GM19395 (cell line): ENCODE results near the gene MRPL14.
"Not testable (repeated sequence)": the region's sequence is repeated elsewhere in the genome, so short reads cannot be mapped to it uniquely, and the experiment has no call there.

ENCODE experiments used
- ATAC-seq: cut with Tn5 transposase; IDR thresholded peaks from one replicate; pipeline ENCODE4 v1.9.1; 2021; ENCODE audit warnings: mild to moderate bottlenecking, moderate library complexity; ENCODE audit not compliant: unreplicated experiment

Gene MRPL14

DNA sequence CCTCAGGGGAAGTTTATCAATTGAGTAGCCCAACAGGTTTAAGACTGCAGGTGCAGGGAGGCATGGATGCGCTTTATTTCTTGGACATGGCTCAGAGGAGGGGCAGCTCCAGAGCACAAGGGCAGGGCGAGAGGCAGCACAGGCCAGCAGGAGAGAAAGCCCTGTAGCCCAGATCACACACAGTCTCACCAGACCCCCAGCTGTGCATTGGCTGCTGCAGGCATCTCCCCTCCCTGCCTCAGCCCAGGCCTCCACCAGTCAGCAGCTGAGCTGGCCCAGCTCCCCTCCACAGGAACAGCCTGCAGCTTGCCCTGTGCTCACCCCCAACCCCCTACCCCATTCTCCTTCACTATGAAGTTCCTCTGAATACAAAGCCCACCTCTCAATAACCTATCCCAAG lies 24.7 kb downstream of the MRPL14 start:
- no peak for ATAC-seq

DNA sequence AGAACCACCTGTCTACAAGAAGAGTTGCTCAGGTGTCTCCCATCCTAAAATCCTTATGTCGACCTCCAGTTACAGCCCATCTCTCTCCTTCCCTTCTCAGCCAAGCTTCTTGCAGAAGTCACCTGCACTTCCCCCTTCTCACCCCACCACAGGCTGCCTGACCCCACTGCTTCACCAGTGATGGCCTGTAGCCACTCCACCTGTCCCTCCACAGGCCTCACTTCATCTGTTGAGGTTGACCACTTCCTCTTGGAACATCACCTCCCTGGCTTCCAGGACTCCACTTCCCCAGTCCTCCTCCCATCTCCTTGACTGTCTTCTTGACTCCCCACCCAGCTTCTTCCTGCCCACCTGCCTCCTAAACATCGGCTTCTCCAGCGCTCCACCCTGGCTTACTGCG lies 25.4 kb downstream of the MRPL14 start:
- no peak for ATAC-seq

DNA sequence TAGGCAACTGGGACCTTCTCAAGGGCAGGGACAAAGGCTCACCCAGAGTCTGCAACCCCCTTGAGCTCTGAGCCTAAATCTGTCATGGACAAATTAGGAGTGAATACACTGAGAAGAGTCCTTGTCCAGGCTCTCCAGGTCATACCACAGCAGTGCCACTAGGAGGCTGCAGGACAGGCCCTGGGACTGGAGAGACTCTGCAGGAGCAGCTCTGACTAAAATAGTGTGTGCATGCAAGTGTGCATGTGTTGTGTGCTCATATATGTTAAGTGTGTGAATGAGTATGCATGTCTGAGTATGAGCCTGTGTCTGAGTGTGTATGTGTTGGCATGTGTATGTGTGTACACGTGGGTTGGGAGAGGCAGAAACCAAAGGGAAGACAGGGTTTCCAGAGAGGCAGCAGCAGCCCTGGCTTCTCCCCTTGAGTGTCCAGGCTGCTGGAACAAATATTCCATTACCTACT lies 27.1 kb downstream of the MRPL14 start:
- no peak for ATAC-seq

DNA sequence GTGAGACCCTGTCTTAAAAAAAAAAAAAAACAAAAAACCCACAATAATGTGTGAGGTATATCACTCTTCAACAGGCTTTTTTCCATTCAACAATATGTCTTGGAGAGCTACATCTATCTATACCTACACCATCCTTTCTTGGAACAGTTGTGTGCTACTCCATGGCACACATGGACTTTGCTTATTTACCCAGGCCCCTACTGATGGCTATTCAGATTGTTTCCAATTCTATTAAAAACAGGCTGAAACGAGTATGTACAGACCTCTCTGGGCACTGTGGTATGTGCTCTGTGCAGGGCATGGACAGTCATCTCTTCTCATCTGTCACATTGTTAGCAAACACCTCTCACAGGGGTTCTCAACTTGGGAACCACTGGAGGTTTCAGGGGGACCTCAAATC lies 28.1 kb downstream of the MRPL14 start:
- ATAC-seq = no peak

DNA sequence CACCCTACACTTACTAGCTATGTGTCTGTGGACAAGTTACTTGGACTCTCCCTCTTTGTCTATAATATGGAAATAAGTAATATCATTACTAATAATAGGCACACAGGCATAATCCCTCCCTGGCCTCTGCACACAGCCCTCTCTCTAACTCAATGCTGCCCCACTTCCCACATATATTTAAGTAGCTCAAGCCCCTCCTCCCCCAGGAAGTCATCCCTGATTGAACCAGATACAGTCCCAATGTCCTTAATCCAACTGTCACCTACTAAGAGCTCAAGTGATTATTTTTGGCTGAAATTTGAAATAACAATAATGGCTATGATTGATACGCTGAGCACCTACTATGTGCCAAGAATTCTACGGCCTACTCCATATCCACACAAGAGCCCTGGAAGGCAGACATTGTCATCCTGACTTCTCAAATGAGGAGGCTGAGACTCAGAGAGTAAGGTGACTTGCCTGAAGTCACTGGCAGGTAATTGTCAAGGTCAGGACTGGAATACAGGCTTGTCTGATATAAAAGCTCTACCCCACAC lies 29.4 kb downstream of the MRPL14 start:
- no peak for ATAC-seq

DNA sequence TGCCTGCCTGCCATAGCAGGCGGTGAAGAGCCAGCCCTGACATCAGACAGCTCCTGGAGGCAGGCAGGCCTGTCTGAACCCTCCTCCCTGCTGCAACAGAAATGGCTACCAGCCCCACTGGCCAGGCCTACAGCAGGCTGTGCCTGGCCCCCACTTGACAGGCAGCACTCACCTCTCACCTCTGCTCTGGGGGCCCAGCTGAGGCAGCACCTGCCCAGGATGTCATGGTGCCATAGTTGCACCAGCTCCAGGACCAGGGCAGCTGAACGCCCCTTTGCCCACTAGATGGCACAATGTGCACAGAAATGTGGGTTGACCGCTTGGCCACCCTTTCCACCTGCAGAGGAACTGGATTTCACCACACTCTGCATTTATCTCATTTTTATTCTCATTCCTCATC lies 30.6 kb downstream of the MRPL14 start:
- ATAC-seq = no peak

DNA sequence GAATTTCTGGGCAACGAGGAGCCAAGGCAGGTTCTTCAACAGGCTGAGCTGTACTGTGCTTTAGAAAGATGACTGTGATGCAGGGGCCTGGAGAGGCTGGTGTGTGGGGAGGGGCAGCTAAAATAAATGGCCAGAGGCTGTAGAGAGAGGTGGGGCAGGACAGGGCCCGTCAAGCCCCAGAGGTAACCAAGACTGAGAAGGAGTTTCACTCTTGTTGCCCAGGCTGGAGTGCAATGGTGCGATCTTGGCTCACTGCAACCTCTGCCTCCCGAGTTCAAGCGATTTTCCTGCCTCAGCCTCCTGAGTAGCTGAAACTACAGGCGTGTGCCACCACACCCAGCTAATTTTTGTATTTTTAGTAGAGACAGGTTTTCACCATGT lies 32.0 kb downstream of the MRPL14 start:
- ATAC-seq = not testable (repeated sequence)

DNA sequence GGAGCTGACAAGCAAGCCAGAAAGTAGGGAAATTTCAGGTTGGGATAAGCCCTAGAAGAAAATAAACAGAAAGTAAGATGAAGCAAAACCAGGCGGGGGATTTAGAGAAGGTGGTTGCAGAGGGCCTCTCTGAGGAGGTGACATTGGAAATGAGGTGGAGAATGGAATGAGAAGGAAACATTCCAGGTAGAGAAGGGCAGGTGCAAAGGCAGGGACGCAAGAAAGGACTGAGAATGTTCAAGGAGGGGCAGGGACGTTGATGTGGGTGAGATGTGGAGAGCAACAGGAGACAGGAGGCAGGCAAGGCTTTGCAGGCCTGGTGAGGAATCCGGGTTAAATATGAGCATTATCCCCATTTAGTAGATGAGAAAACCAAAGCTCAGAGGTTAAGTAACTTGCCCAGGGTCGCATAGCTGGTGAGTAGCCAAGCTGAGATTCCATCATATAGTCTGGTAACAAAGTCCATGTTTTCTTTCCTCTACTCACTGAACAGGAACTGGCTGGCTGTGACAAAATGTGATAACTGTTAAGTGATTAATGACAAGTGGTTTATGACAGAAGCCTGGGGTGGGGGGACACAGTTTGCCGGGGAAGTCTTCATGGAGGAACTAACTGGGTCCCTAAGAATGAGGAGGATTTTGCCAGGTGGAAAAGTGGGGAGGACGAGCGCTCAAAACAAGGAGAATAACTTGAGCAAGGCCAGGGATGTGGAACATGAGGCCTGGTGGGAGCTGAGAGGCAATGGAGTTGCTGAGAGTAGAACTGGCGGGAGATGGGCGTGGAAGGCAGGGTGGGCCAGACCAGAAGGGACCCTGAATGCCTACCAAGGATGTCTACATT lies 32.6 kb downstream of the MRPL14 start:
- no peak for ATAC-seq

DNA sequence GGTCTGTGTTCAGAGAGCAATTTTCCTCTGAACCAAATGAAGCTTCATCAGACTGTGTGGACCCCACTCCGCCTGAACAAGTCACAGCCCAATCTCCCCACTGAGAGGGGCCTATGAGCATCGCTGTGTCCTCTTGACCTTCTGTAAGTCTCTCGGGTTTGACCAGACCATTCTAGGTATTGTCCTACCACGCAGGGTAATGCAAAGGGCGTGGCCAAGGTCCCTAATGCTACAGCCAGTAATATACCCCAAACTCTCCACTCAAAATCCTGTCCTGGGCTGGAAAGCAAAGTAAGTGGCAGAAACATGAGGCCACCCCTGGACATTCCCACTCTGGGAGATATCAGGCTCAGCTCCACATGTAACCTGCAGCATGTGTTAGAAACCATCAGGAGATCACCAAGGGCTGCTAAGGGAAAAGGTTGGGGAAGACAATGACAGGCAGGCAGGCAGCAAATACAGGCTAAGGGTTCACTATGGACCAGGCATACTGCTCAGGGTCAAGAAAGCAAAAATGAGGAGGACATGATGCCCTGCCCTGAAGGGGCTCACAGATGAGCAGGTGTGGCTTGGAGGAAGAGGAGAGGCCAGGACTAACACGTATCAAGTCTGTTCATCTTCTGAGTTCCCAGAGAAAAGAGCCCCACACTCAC lies 33.4 kb downstream of the MRPL14 start:
- no peak for ATAC-seq

DNA sequence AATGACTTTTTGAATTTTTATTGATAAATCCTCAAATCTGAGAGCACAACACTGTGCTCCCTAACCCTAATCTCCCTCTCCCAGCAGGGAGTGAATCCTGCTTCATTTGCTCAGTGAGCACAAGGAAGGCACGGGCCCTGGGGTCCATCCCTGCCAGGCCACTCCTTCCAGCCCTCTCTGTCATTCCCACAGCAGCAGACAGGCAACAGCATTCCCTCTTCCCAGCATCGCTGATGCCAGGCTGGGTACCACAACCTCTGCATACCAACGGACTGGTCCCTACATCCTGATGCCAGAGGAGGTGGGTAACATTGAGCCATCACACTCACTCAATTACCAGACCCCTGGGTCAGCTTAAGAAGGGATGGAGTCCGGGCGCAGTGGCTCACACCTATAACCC lies 34.2 kb downstream of the MRPL14 start:
- ATAC-seq = no peak

DNA sequence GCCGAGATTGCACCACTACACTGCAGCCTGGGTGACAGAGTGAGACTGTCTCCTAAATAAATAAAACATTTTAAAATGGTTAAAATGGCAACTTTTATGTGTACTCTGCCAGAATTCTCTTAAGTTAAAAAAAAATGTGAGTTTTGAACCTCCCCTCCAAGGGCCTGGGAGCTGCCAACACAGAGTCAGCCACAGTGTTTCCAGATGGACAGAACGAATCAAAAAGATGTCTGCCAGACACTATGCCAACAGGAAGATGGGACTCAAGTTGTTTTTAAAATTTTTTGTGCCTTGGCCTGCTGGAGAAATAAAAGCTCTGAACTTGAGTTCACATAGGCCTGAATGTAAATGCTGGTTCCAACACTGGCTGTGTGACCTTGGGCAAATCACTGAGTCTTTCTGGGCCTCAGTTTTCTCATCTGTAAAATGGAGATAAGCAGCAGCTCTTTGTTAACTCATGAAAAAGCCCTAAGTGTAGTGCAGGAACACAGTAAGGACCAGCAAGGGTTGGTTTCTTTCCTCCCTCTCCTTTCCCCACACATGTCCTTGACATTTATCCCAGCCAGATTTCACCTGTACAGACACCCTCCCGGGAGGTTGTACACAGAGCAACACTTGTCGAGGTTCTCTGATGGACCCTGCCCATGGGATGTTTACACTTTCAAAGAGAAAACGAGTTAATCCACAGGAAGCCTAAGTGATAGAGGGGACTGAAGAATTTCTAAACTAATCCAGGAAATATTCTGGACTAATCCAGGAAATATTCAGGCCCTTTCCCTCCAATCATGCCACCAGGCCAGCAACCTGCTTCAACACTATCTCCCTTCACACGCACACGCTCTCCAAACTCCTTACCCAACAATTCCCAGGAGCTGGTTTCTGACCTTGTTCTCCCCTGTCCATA lies 35.0 kb downstream of the MRPL14 start:
- ATAC-seq = no peak

DNA sequence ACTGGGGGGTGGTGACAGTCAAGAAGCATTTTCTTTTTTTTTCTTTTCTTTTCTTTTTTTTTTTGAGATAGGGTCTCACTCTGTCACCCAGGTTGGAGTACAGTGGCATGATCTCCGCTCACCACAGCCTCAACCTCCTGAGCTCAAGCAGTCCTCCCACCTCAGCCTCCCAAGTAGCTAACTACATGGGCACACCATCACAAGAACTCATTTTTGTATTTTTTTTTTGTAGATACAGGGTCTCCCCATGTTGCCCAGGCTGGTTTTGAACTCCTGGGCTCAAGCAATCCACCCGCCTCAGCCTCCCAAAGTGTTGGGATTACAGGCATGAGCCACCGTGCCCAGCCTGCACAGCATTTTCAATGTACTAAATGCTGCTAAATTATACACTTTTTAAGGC lies 35.9 kb downstream of the MRPL14 start:
- ATAC-seq = not testable (repeated sequence)

DNA sequence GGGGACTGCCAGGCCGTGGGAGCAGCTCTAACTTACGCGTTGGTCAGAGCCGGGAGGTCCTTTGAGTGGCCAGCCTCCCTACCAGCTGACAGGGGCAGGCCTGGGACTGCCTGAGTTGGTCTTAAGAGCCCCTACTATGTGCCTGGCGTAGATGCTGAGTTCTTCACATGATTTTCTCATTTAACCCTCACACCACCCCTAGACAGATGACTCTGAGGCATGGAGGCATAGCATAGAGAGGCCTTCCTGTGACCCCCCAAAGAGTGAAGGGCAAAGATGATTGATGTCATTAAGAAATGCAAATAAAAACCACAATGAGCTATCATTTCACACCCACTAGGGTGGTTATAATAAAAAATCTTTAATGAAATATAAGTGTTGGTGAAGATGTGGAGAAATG lies 36.8 kb downstream of the MRPL14 start:
- no peak for ATAC-seq

DNA sequence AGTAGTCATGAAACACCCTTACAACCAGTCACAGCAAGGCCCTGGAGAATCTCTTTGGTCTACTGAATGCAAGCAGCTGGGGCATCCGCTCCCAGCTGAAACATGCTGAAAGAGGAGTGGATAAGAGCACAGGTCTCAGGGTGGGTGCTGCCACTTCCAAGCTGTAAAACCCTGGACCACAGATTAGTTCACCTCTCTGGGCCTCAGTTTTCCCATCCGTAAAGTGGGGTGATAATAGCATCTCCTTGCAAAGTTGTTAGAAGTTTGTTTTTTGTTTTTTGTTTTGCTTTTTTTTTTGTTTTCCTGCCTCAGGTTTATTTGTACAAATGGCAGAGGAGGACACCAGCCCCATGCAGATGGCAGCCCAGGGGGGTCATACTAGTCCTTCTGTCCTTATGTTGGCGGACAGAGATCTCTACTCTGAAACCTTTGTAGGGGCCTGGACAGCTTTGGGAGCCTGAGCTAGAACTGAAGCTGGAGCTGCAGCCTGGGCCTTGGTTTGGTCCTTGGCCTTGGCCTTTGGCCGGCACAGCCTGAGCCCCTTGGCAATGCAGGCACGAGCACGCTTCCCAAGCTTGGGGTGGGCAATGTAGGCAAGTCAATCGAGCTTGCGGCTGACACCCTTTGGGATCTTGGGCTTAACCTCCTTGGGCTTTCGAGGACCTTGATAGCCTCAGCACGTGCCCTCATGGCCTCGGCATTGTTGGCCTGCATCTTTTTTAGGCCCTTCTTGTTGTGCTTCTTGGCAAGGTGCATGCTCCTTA lies 38.2 kb downstream of the MRPL14 start:
- no peak for ATAC-seq

DNA sequence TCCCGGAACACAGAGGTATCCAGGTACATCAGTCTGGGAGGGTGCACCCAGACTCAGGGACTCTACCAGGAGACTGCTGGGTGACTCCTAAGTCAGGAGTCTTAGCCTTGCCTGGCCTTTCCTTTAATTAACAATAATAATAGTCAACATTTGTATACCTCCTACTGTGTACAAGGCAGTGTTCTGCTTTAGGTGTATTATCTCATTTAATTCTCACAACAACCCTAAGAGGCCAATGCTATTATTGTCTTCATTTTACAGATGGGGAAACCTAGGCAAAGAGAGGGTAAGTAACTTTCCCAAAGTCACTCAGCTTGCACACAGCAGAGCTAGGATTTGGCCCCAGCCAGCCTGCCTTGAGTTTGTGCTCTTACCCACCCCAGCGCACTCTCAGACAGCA lies 39.6 kb downstream of the MRPL14 start:
- ATAC-seq = no peak

DNA sequence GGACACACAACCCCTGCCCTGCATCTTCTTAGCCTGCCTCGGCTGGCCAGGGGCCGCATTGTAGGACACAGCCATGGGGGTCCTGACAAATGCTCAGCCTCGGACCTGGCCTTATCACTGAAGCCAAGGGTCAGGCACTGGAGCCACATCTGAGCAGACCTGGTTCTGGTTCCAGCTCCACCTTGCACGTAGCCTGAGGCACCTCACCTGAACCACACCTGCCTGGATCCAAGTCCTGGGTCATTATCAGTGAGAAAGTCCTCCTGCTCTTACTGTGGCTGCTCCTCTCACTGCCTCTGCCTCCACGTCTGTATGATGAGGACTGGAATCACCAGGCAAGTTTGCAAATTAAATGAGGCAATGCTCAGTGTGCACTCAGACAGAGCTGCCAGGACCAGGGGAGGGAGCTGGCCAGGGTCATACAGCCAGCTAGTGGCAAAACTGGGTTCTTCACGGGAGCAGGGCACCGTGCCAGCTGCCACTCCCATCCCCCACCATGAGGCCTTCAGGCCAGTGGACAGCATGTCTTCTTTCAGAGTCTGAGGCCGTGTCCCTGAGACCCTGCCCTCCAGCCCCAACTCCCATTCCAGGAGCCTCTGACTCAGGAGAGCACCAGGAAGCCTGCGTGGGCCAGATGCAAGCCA lies 40.2 kb downstream of the MRPL14 start:
- ATAC-seq = no peak

DNA sequence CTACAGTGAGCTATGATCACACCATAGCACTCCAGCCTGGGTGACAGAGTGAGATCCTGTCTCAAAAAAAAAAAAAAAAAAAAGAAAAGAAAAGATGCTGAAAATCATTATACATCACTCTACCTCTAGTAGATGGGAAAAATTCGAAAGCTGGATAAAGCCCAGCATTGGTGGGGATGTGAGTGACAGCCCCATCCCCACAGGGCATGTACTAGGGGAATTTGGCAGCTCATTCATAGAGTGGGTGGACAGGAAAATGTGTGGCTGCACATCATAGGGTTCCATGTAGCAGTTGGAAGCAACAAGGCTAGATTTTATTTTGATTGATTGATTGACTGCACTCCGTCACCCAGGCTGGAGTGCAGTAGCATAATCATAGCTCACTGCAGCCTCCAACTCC lies 42.0 kb downstream of the MRPL14 start:
- no peak for ATAC-seq

DNA sequence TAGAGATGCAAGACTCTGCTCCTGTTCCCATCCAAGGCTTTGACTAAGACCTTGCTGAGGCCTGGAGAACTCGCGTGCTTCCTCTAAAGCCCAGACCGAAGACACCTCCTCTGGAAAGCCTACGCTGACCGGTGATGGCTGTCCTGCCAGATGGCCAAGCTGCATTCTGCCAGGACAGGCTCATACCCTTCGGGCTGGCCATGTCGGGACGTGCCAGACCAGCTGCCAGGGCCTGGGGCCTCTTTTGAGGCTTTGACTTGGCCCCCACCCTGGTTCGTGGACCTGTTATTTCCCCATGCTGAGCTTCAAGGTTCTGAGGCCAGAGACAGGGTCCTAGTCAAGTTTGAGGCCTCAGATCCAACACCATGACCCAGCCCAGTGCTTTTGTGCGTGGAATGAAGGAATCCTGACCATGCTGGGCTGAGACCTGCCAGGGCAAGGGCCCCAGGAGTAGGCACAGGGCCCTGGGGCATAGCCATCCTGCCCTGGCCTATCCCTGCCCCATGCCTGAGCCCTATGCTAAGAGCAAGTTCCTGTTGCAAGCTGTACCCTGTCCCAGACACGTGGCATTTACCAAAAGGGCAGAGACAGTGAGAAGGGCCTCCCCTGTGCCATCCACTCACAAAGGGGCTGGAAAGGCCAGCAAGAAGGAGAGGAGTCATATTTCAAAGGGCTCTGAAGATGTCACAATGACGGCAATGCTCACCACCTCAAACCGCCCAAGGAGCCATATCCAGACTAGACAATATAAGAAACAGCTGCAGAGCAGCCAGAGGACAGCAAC lies 42.8 kb downstream of the MRPL14 start:
- no peak for ATAC-seq

DNA sequence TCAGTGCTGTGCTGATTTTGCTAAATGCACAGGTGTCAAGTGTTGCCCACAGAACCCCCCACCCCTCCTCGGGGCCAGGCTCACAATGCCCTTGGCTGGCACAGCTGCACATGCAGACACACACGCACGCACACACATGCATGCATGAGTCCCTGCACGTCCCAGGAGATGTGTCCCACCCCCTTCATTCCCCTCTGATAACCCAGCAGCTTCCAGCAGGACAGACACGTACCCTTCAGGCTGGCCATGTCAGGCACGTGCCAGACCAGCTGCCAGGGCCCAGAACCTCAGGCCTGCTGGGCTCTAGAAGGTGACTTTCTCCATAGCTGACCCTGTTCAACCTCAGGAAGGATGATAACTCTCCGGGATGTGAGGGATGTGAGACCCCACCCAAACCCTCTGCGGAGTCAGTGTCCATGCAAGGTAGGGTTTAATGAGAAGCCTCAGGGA lies 44.4 kb downstream of the MRPL14 start:
- ATAC-seq = no peak
